NCI-H345 (cell line): Measurements from ENCODE around the gene PHLDB2.

Experiments
- DNase-seq: peaks from one replicate; lab custom pipeline; 2025; lab: John Stamatoyannopoulos, UW

Gene PHLDB2

DNA sequence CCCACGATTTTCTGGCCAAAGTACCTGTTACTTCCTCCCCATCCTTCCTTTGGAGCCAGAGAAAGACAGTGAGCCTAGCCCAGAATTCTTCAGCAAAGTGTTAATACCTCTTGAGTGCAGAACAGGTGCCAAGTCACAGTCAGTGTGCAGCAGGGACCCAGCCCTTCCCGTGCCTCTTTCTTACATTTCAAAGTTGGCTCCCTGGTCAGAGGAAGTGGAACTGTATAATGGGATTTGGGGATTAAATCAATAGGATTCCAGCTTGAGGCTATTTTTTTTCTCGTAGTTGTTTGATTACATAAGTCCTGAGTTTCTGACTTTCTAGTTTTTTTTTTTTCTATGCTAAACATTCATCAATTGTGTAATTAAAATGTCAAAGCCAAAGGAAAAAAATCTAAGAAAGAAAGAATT, 67.2 kb downstream of the PHLDB2 start:
- DNase-seq, result no peak

GRCh38 chr3:111928613-111929012, 69.5 kb downstream of the PHLDB2 start:
- no peak for DNase-seq

GRCh38 chr3:111929484-111929883, 70.4 kb downstream of the PHLDB2 start:
- DNase-seq, result no peak

- no peak for DNase-seq
Measured at GRCh38 chr3:111932946-111933345, 73.9 kb downstream of the PHLDB2 start.

DNA sequence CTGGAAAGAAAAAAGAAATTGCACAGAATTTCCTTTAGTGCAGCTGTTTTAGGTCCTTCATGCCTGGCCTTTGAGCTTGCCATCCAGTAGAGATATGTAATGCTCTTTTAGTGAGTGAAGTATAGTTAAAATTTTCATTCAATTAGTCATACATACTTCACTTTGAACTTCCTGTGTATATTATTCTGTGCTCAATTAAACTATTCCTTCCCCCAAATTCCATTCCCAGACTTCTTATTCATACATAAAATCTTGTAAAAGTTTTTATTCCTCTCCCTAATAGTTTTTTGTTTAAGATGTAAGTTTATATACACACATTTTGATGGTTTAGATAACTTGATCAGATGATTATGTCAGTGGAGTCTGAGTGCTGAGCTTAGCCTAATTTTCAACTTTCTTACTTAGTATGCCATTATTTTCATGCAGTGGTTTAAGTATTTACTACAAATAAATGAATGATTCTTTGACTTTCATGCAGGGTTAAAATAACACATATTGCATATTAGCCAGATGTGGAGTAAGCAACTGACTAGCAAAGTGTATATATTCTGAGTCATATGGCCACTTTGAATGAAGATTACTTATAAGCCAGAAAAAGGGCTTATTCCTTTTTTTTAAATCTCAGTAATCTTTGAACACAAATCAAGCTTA, 77.3 kb downstream of the PHLDB2 start:
- no peak for DNase-seq

GRCh38 chr3:111936967-111937366, 77.9 kb downstream of the PHLDB2 start:
- no peak for DNase-seq

DNA sequence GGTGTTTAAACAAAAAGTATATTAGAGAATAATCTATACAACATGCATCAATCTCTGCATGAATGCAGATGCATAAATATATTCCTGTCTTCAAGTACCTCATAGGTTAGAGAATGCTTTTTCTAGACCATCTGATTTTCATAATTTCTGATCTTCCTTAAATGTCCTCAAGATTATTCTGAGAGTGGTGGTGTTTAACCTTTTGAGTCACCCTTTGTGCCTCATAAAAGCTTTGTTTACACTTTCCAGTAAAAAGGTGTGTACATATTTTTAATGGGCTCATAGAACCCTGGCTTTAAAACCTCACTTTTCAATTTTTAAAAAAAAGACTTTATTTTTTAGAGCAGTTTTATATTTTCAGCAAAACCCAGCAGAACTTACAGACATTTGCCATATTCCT, 78.8 kb downstream of the PHLDB2 start:
- no peak for DNase-seq

- no peak for DNase-seq
Measured at GRCh38 chr3:111939873-111940272, 80.8 kb downstream of the PHLDB2 start.

DNA sequence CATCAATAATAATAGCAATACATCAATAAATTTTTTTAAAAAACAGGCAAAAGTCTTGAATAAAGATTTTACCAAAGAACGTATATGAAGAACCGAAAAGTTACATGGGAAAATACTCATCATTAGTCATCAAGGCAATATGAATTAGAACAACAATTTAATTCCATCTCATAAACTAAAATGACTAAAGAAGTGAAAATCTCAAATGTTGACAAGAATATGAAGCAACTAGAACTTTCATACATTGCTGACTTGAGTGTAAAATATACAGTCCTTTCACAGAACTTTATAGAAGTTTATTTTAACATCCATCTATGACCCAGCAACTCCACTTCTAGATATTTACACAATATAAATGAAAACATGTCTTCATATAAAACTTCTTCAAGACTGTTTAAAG, 84.5 kb downstream of the PHLDB2 start:
- no peak for DNase-seq

- no peak for DNase-seq
Measured at GRCh38 chr3:111944372-111944771, 85.3 kb downstream of the PHLDB2 start.

DNA sequence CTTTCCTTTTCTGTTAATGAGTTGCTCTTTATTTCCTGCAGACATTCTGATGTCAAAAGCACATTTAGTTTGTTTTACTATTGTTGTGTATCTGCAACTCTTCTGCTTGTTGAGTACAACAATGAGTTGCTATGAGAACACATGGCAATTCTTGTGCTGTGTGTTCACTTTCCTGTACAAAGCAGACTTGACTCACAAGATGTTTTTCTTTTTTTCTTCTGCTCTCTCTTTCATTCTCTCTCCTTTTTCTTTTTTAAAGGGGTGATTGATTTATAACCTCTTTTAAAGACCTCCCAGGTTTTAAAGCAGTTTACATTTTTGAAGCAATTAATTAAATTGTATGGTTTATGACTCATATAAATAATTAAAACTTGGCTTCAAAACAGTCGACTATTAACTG, 88.2 kb downstream of the PHLDB2 start:
- DNase-seq, result no peak

DNA sequence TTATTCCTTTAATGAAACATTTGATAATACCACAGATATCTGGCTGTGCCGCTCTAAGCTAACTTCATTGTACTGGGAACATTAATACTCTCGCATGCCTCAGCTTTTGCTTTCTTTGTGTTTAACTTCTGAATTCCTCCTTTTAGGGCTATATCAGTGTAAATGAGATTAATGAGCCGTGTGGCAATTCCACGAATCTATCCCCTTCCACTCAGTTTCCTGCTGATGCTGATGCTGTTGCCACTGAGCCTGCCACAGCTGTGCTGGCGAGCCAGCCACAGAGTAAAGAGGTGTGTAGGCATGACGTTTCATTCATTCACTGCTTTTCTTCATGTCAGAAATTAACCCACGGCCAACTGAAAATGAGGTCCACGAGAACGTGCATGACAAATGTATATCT, 89.7 kb downstream of the PHLDB2 start:
- DNase-seq, result no peak

DNA sequence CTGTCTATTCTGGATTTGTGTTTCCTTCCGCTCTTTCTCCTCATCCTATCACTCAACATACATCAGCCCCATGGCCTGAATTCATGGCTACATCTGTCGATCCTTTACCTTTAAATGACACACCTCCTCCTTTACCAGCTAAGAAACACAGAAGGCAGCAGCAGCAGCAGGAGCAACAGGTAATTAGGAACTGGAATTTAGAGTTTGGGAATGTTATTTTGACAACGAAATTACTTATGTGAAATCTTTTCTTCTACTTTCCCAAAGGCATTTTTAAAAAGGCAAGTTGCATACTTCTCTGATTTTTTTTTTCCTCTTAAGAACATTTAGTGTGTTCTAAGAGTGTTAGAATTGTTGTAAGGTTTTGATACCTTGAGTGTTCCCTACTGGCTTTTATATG, 90.6 kb downstream of the PHLDB2 start:
- no peak for DNase-seq

- DNase-seq, result no peak
Measured at GRCh38 chr3:111951032-111951431, 92.0 kb downstream of the PHLDB2 start.

GRCh38 chr3:111952086-111952485, 93.0 kb downstream of the PHLDB2 start:
- no peak for DNase-seq

DNA sequence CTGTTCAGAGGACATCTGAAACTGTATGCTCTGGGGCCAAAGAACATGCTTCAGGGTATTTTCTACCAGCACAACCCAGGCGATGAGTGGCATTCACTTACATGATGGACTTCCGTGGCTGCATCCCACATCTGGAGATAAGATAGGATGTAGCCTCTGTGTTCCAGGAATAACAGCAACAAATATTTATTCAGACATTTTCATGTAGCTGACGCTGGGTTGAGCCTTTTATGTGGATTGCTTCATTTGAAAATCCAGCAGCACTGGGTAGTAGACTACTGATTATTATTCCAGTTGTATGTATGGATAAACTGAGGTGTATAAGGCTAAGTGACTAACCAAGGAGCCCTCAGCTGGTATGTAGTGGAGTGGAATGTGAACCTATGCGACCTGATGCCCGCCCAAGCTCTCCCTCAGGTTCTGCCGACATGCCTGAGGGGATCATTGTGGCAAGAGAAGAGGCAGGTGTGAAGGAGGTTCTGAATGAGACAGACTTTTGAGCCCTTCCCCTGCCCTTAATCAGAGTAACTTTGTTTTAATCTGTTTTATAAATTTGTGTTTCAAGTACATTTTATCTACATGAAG, 93.9 kb downstream of the PHLDB2 start:
- DNase-seq, result no peak

DNA sequence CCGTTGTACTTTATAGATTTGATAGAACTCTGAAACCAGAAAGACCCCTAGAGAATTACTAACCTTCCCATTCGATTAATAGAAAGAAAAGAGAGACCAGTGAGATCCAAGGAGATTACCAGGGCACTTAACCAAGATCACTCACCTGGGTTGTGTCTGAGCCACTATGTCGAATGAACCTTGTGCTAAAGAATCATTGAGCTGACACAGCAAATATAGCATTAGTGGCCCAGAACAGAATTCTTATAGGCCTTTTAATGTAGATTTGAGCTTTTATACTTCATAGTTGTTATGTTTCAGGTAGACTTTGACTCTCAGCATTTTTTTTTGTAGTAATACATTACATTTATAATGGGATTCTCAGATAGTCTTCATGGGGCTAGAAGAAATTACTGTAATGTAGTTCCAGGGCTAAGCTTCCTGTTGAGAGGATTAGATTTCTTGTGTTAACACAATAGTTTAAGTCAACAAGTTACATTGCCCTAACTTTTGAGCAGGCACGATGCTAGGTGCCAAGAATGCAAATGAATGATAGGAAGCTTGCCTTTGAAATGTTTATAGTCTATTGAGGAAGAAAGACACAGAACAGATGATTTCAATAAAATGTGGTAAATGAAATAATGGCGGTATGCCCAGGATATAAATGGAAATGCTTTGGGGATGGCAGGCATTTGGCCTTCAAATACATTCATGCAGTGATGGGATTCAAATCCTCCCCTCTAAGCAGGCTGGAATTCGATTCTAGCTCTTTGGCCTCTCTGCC, 95.3 kb downstream of the PHLDB2 start:
- no peak for DNase-seq

GRCh38 chr3:111955876-111956275, 96.8 kb downstream of the PHLDB2 start:
- DNase-seq, result no peak

- DNase-seq, result no peak
Measured at GRCh38 chr3:111956449-111956848, 97.4 kb downstream of the PHLDB2 start.

- DNase-seq, result peak; percentile 42
Measured at GRCh38 chr3:111956995-111957734, 98.1 kb downstream of the PHLDB2 start.

DNA sequence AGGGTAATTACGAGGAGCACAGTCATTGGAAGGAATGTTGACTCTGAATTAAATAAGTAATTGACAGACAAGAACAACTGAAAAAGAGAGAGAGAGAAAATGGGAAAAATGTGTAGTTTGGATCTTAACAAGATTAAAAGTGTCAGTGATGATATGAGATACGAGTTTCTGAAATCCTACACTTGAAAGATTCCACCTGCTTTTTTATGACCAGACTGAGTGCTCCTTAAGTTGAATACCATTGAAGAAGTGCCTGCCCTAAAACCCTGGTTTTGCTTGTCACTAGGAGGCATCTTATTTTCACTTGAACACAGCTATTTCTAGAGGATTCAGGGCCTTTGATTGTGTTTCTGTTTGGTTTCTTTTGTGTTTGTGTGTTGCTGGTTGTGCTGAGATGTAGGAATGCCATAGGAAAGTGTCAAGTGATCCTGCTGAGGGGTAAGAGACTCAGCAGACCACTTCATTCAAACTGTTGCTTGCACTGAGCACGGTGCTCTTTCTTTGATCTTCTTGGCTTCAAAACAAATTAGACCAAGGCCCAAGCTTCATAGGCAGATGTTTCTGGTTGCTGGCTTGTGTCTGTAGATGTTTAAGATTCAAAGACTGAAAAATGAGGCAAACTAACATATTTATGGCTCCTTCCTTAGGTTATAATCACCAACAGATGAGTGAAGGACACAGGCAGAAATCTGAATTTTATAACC, 102.5 kb downstream of the PHLDB2 start:
- DNase-seq, result no peak

DNA sequence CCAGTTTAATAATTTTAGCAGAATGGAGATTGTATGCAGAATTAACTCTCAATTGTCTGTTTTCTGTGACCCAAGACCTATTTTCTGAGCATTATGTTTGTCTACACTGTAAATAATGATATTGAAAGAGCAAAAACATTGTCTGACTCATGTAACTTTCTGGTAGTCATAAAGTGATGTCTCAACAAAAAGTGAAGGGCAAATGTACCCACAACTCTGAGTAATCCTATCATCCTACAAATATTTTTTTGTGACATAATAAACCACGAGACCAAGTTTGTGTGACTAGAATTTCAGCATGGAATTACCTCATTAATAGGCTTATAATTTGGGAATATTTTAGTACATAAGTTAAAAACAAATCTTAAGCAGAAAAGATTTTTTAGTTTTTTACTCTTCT, 104.4 kb downstream of the PHLDB2 start:
- no peak for DNase-seq
